SK-N-SH (cell line): ENCODE results near the gene WDR27. TPM values are rescaled to one million over a fixed set of nuclear protein-coding genes. Genes with fewer than 3 reads are reported as not detected.

Source experiments
- CTCF ChIA-PET: fragments of 300-600, 350-600 bp; formaldehyde crosslinking; extraction: SDS; loops from one replicate; lab custom pipeline; 2021; lab: Yijun Ruan, JAX
- POLR2A ChIA-PET: fragments of 350-600 bp; sonication (Branson Sonifier 250); formaldehyde crosslinking; extraction: SDS; loops from one replicate; lab custom pipeline; 2020; ENCODE audit warnings: antibody characterized with exemption, inconsistent platforms; lab: Yijun Ruan, JAX
- DNase-seq: peaks from one replicate; pipeline ENCODE4 v3.0.0; 2012
- H2AFZ ChIP-seq: fragments of 200-600 bp; sonication (generic); 2 replicates; pipeline ENCODE4 v1.8.1; 2016; ENCODE audit warnings: antibody characterized with exemption, mild to moderate bottlenecking, low read depth
- H3F3A ChIP-seq: fragments of 200-600 bp; sonication (generic); replicated peaks from 2 replicates; pipeline ENCODE3; 2016; ENCODE audit warnings: antibody characterized with exemption, mild to moderate bottlenecking; ENCODE audit not compliant: insufficient read depth
- H3K27ac ChIP-seq, 2 experiments: fragments of 200-500 bp in 1 of 2; fragments of 200-600 bp in 1 of 2; sonication (Bioruptor generic) in 1 of 2; sonication (generic), shearing (Covaris generic) in 1 of 2; 2 replicates each; pipeline versions ENCODE4 v1.5.1 to v1.6.1; 2014 to 2016; ENCODE audit warnings: low read depth in 2 of 2, inconsistent platforms in 1 of 2, low read length in 1 of 2, mild to moderate bottlenecking in 1 of 2, mixed read lengths in 1 of 2
- H3K27me3 ChIP-seq: fragments of 200-600 bp; sonication (generic), shearing (Covaris generic); 2 replicates; pipeline ENCODE4 v1.6.1; 2016; ENCODE audit warnings: mixed run types; ENCODE audit not compliant: insufficient read depth
- H3K36me3 ChIP-seq, 2 experiments: fragments of 200-500 bp in 1 of 2; fragments of 200-600 bp in 1 of 2; sonication (Bioruptor generic) in 1 of 2; sonication (generic) in 1 of 2; replicated peaks in 1 of 2; 2 replicates each; pipeline versions ENCODE3 to v1.5.1; 2014 to 2016; ENCODE audit warnings: low read length in 1 of 2, mild to moderate bottlenecking in 1 of 2; ENCODE audit not compliant: insufficient read depth in 2 of 2, control insufficient read depth in 1 of 2
- H3K4me1 ChIP-seq, 2 experiments: fragments of 200-500 bp in 1 of 2; fragments of 200-600 bp in 1 of 2; sonication (Bioruptor generic) in 1 of 2; sonication (generic), shearing (Covaris generic) in 1 of 2; 2 replicates each; pipeline versions ENCODE4 v1.5.1 to v1.6.1; 2014 to 2016; ENCODE audit warnings: low read depth in 1 of 2, low read length in 1 of 2, mixed run types in 1 of 2; ENCODE audit not compliant: insufficient read depth in 2 of 2, control insufficient read depth in 1 of 2
- H3K4me2 ChIP-seq: fragments of 200-600 bp; sonication (generic), shearing (Covaris generic); 2 replicates; pipeline ENCODE4 v1.6.1; 2017; ENCODE audit warnings: mixed run types
- H3K4me3 ChIP-seq, 2 experiments: fragments of 200-500 bp in 1 of 2; fragments of 200-600 bp in 1 of 2; sonication (Bioruptor generic) in 1 of 2; sonication (generic), shearing (Covaris generic) in 1 of 2; 2 replicates each; pipeline versions ENCODE4 v1.5.1 to v1.8.1; 2014 to 2016; ENCODE audit warnings: low read depth in 2 of 2, inconsistent platforms in 1 of 2, low read length in 1 of 2, mild to moderate bottlenecking in 1 of 2, mixed read lengths in 1 of 2, moderate library complexity in 1 of 2
- H3K79me2 ChIP-seq: fragments of 200-600 bp; sonication (generic); 2 replicates; pipeline ENCODE4 v1.8.1; 2017; ENCODE audit warnings: mild to moderate bottlenecking; ENCODE audit not compliant: insufficient read depth
- H3K9ac ChIP-seq: fragments of 200-600 bp; sonication (generic); 2 replicates; pipeline ENCODE4 v1.6.1; 2017; ENCODE audit warnings: mixed run types
- H3K9me2 ChIP-seq: fragments of 200-600 bp; sonication (generic); 2 replicates; pipeline ENCODE4 v1.6.1; 2017; ENCODE audit warnings: mixed run types
- H3K9me3 ChIP-seq: fragments of 200-600 bp; sonication (generic); 2 replicates; pipeline ENCODE4 v1.6.1; 2017; ENCODE audit warnings: mixed run types, mild to moderate bottlenecking, moderate library complexity
- H4K20me1 ChIP-seq: fragments of 200-600 bp; sonication (generic); 2 replicates; pipeline ENCODE4 v1.6.1; 2017; ENCODE audit warnings: mild to moderate bottlenecking, mixed run types; ENCODE audit not compliant: insufficient read depth
- EZH2phosphoT487 ChIP-seq: fragments of 200-600 bp; sonication (generic); IDR thresholded peaks from 2 replicates; pipeline ENCODE4 v1.6.1; 2017; ENCODE audit warnings: low read depth, mixed run types, mild to moderate bottlenecking, antibody characterized with exemption, moderate library complexity, borderline replicate concordance
- FOSL2 ChIP-seq: IDR thresholded peaks from 2 replicates; pipeline ENCODE4 v1.4.0; 2012; ENCODE audit warnings: low read depth, mild to moderate bottlenecking, moderate library complexity, borderline replicate concordance
- FOXM1 ChIP-seq: IDR thresholded peaks from 2 replicates; pipeline ENCODE4 v1.4.0; 2012; ENCODE audit warnings: low read depth, mild to moderate bottlenecking
- GATA2 ChIP-seq: sonication (generic); formaldehyde crosslinking; IDR thresholded peaks from 2 replicates; pipeline ENCODE4 v1.5.0; 2020; ENCODE audit warnings: mild to moderate bottlenecking, missing genetic modification reagents
- IRF3 ChIP-seq: fragments of 150-350 bp; IDR thresholded peaks from 2 replicates; pipeline ENCODE4 v1.6.1; 2016; ENCODE audit warnings: mild to moderate bottlenecking, low read depth, low read length
- MXI1 ChIP-seq: IDR thresholded peaks from 2 replicates; pipeline ENCODE4 v1.6.1; 2012; ENCODE audit warnings: mild to moderate bottlenecking, low read depth, low read length, improper control_type of control experiment
- NFIC ChIP-seq: IDR thresholded peaks from 2 replicates; pipeline ENCODE4 v1.4.0; 2012; ENCODE audit warnings: borderline replicate concordance
- RCOR1 ChIP-seq: fragments of 150-350 bp; IDR thresholded peaks from 2 replicates; pipeline ENCODE4 v1.6.1; 2017; ENCODE audit warnings: antibody characterized with exemption, low read length
- RFX5 ChIP-seq: IDR thresholded peaks from 2 replicates; pipeline ENCODE4 v1.6.1; 2012; ENCODE audit warnings: mild to moderate bottlenecking, improper control_type of control experiment, low read length
- RXRA ChIP-seq: IDR thresholded peaks from 2 replicates; pipeline ENCODE4 v1.4.0; 2012; ENCODE audit warnings: low read depth, mild to moderate bottlenecking, borderline replicate concordance
- TEAD4 ChIP-seq: IDR thresholded peaks from 2 replicates; pipeline ENCODE4 v1.4.0; 2012; ENCODE audit warnings: mild to moderate bottlenecking, borderline replicate concordance; ENCODE audit not compliant: insufficient read depth
- YY1 ChIP-seq: IDR thresholded peaks from 2 replicates; pipeline ENCODE4 v1.4.0; 2012; ENCODE audit warnings: low read depth, mild to moderate bottlenecking
- ZBTB33 ChIP-seq: IDR thresholded peaks from 2 replicates; pipeline ENCODE4 v1.4.0; 2012; ENCODE audit warnings: low read depth, borderline replicate concordance
- whole genome bisulfite sequencing: methylation state at CpG from one replicate; pipeline ENCODE4 v1.1.6; 2017; ENCODE audit warnings: low lambda C conversion rate; 5-methylcytosine and 5-hydroxymethylcytosine counted together
- polyA plus RNA-seq, 3 experiments: library from polyadenylated mRNA; depleted of rRNA; stranded (reverse); fragments of >200 nt; gene quantifications; 2 replicates each; pipeline ENCODE4 v1.2.3, GENCODE V29; 2012
- TF ChIP-seq, protein P1 (sequence below): IDR thresholded peaks from 2 replicates; pipeline ENCODE4; 2012
- TF ChIP-seq, protein P2 (sequence below): IDR thresholded peaks from 2 replicates; pipeline ENCODE4 v1.4.0; 2012; ENCODE audit warnings: low read depth

WDR27 gene
- polyA plus RNA-seq, 1 of the 3 experiments (the other 2 are of a cell fraction) = 55.6 TPM

GRCh38 chr6:169558378-169558773 lies 143.5 kb downstream of the WDR27 start (continued):
- TF ChIP-seq FOXM1 (no peak), RCOR1 (no peak), TEAD4 (no peak)

DNA sequence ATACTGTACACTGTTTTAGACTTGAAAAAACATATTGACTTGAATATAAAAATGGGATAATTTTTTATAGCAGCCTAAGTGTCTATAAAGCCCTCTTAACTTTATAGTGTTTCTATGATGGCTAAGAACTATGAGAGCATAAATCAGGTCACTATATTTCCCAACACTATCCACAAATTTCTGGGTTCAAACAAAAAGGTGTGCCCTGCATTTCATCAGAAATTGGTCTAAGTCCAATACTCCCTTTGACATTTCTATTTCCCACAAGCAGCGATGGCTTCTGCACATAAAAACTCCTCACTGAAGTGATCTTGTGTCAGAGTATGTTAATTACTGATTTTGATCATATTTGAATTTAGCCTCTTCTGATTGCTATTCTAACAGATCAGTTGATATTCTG lies 143.9 kb downstream of the WDR27 start:
- H3K79me2 ChIP-seq = no peaks in the 10 kb centered on the region
- TF ChIP-seq YY1 = no peak
- TF ChIP-seq TEAD4 = no peak
- TF ChIP-seq NFIC = no peak
- TF ChIP-seq GATA2 = no peak
- no peak for TF ChIP-seq FOXM1
- TF ChIP-seq RFX5 = no peak
- TF ChIP-seq FOSL2 = no peak
- TF ChIP-seq ZBTB33 = no peak
- TF ChIP-seq, protein P1, sequence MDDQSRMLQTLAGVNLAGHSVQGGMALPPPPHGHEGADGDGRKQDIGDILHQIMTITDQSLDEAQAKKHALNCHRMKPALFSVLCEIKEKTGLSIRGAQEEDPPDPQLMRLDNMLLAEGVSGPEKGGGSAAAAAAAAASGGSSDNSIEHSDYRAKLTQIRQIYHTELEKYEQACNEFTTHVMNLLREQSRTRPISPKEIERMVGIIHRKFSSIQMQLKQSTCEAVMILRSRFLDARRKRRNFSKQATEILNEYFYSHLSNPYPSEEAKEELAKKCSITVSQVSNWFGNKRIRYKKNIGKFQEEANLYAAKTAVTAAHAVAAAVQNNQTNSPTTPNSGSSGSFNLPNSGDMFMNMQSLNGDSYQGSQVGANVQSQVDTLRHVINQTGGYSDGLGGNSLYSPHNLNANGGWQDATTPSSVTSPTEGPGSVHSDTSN = no peak
- TF ChIP-seq RCOR1 = no peak
- no peak for TF ChIP-seq RXRA
- TF ChIP-seq, protein P2, sequence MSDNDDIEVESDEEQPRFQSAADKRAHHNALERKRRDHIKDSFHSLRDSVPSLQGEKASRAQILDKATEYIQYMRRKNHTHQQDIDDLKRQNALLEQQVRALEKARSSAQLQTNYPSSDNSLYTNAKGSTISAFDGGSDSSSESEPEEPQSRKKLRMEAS = no peak
- TF ChIP-seq EZH2phosphoT487 = no peak
- no peak for TF ChIP-seq IRF3
- TF ChIP-seq MXI1 = no peak
- DNase-seq = no peak
- no peak overlapping the region for H2AFZ ChIP-seq
- no peak overlapping the region for H3K4me2 ChIP-seq
- H3K9me2 ChIP-seq = no peaks in the 10 kb centered on the region
- H3K4me3 ChIP-seq = no peak overlapping the region
- no peak overlapping the region for H3K27ac ChIP-seq
- WGBS = 100% methylated on average over 1 of the region's 1 CpG
- no peaks in the 10 kb centered on the region for H3K9me3 ChIP-seq
- peaks cover 0 to 9% of the 10 kb centered on the region in 2 experiments for H3K36me3 ChIP-seq
- CTCF ChIA-PET = no interaction called here
- H4K20me1 ChIP-seq = no peaks in the 10 kb centered on the region
- H3K9ac ChIP-seq = no peak overlapping the region
- no peaks in the 10 kb centered on the region for H3K27me3 ChIP-seq
- no peaks in the 10 kb centered on the region for H3K4me1 ChIP-seq
- no peaks in the 10 kb centered on the region for H3F3A ChIP-seq
- POLR2A ChIA-PET = no interaction called here
